ENCODE results near the gene SMIM38. TPM values are rescaled to one million over a fixed set of nuclear protein-coding genes. Genes with fewer than 3 reads are reported as not detected.

Gene SMIM38
- total RNA-seq, 1 donor from 2014 or later, result 0.26 TPM

DNA sequence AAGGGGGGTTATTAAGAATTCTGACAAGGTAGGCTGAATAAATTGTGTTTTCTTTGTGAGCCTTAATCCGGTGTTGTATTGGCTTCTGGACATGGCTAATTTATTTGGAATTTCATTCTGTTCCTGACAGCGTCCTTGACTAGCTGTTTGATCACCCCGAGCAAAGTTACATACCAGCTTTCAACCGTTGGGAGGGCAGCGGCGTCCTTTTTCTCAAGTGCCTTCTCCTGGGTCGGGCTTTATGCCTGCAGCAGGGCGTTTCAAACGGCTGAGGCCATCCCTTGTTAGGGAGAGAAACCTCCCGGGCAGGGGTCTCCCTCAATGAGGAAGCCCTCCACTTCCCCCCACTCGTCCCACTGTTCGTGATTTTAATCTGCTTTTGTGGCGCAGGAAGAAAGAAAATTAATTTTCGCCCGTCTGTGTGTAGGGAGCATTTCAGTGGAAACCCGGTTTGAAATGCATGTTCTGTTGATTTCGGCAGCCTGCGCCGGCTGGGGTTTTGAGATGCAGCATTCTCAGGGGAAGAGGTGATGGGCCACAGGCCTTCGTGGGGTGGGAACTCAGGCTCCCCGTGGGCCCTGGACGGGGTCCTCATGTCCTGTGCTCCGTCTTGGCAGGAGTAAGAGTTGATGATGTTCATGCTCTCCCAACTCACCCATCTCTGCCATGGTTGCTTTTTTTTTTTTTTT is 2.9 kb upstream of the SMIM38 start:
- FAIRE-seq, result no peak
- TF ChIP-seq, protein P1, sequence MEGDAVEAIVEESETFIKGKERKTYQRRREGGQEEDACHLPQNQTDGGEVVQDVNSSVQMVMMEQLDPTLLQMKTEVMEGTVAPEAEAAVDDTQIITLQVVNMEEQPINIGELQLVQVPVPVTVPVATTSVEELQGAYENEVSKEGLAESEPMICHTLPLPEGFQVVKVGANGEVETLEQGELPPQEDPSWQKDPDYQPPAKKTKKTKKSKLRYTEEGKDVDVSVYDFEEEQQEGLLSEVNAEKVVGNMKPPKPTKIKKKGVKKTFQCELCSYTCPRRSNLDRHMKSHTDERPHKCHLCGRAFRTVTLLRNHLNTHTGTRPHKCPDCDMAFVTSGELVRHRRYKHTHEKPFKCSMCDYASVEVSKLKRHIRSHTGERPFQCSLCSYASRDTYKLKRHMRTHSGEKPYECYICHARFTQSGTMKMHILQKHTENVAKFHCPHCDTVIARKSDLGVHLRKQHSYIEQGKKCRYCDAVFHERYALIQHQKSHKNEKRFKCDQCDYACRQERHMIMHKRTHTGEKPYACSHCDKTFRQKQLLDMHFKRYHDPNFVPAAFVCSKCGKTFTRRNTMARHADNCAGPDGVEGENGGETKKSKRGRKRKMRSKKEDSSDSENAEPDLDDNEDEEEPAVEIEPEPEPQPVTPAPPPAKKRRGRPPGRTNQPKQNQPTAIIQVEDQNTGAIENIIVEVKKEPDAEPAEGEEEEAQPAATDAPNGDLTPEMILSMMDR (IDR thresholded peaks at IDR 0.05; ENCODE audit: insufficient read depth, low read length, severe bottlenecking), result no peak
- no peak for DNase-seq (ENCODE audit: low read depth)
- Histone ChIP-seq H3K36me3 (ENCODE audit: control insufficient read depth, insufficient read depth, low read length) (no peaks in the 10 kb centered on the region), H3K4me3 (ENCODE audit: low read depth, low read length) (no peak overlapping the region), H3K27me3 (ENCODE audit: control insufficient read depth, insufficient read depth, low read length) (no peaks in the 10 kb centered on the region)

DNA sequence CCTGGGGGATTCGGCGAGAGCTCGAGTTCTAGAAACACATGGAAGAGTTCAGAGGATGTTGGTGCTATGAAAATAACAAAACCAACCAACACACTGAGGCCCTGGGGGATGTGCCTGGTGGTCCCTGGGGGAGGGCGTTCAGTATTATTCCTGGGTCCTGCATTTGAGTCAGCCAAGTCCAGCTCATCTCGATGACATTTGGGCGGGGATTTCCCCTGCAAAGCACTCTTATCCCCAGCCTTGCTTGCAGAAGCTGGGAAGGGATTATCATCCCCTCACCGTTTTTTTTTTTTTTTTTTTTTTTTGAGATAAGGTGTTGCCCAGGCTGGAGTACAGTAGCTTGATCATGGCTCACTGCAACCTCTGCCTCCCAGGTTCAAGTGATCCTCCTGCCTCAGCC is 2.1 kb upstream of the SMIM38 start:
- H3K4me3 ChIP-seq (ENCODE audit: low read depth, low read length), result no peak overlapping the region
- TF ChIP-seq, protein P1 (IDR thresholded peaks at IDR 0.05; ENCODE audit: insufficient read depth, low read length, severe bottlenecking), result no peak
- no peak for DNase-seq (ENCODE audit: low read depth)
- no peak for FAIRE-seq
- peaks cover under 1% of the 10 kb centered on the region for H3K27me3 ChIP-seq (ENCODE audit: control insufficient read depth, insufficient read depth, low read length)
- H3K36me3 ChIP-seq (ENCODE audit: control insufficient read depth, insufficient read depth, low read length), result no peaks in the 10 kb centered on the region

- TF ChIP-seq, protein P1 (IDR thresholded peaks at IDR 0.05; ENCODE audit: insufficient read depth, low read length, severe bottlenecking), result no peak
- DNase-seq (ENCODE audit: low read depth) (no peak), FAIRE-seq (no peak)
- Histone ChIP-seq H3K27me3 (ENCODE audit: control insufficient read depth, insufficient read depth, low read length) (peaks cover 2% of the 10 kb centered on the region), H3K36me3 (ENCODE audit: control insufficient read depth, insufficient read depth, low read length) (no peaks in the 10 kb centered on the region), H3K4me3 (ENCODE audit: low read depth, low read length) (no peak overlapping the region)
Measured at GRCh38 chr11:69154211-69154913, 1.4 kb upstream of the SMIM38 start.

DNA sequence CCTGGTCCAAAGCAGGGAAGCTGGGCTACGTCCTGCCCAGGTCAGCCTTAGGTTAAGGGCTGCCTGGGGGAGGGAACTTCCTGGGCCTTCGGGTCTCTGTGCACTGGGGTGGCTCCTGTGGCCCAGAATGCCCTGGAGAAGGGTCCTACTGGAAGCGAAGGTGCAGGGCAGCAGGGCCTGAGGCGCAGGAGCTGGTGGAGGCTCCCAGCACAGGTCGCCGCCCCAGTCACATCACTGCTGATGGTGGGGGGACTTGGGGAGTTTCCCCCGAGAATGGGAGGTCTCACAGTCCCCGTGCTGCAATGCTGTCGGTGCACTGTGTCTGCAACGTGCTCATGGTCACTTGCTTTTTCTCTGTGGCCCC is 815 bp upstream of the SMIM38 start:
- Histone ChIP-seq H3K4me3 (ENCODE audit: low read depth, low read length) (no peak overlapping the region), H3K27me3 (ENCODE audit: control insufficient read depth, insufficient read depth, low read length) (peaks cover 2% of the 10 kb centered on the region), H3K36me3 (ENCODE audit: control insufficient read depth, insufficient read depth, low read length) (no peaks in the 10 kb centered on the region)
- DNase-seq (ENCODE audit: low read depth) (no peak), FAIRE-seq (no peak)
- TF ChIP-seq, protein P1 (IDR thresholded peaks at IDR 0.05; ENCODE audit: insufficient read depth, low read length, severe bottlenecking), result no peak

- peaks cover 2% of the 10 kb centered on the region for H3K27me3 ChIP-seq (ENCODE audit: control insufficient read depth, insufficient read depth, low read length)
- TF ChIP-seq, protein P1 (IDR thresholded peaks at IDR 0.05; ENCODE audit: insufficient read depth, low read length, severe bottlenecking), result no peak
- FAIRE-seq, result no peak
- H3K4me3 ChIP-seq (ENCODE audit: low read depth, low read length), result no peak overlapping the region
- no peaks in the 10 kb centered on the region for H3K36me3 ChIP-seq (ENCODE audit: control insufficient read depth, insufficient read depth, low read length)
- no peak for DNase-seq (ENCODE audit: low read depth)
Measured at GRCh38 chr11:69156235-69156639, 502 bp downstream of the SMIM38 start.
